HEK293T (cell line): Measurements from ENCODE around the gene MLLT3.

Experiments used
- SUZ12 ChIP-seq: fragments of 450-650 bp; IDR thresholded peaks from 2 replicates; pipeline ENCODE4 v1.6.1; 2016; ENCODE audit warnings: mild to moderate bottlenecking
- TARDBP ChIP-seq: fragments of 450-650 bp; IDR thresholded peaks from 2 replicates; pipeline ENCODE4 v1.6.1; 2016

GRCh38 chr9:20621471-20622329 lies 599 bp downstream of the MLLT3 start:
- no peak for TF ChIP-seq SUZ12
- TF ChIP-seq TARDBP, result no peak
